Vagina (tissue), 2 donors: ENCODE results near the gene MTHFD1L. TPM values are rescaled to one million over a fixed set of nuclear protein-coding genes. Genes with fewer than 3 reads are reported as not detected.

ENCODE experiments used
- DNase-seq, 2 donors: peaks; one replicate each; pipeline ENCODE4 v3.0.0-alpha.2; 2017; ENCODE audit errors: extremely low spot score in 2 of 2
- H3K27ac ChIP-seq: fragments of 200-600 bp; sonication (generic); one replicate; pipeline ENCODE4 v1.5.1; 2019
- H3K27me3 ChIP-seq: fragments of 200-600 bp; sonication (generic); one replicate; pipeline ENCODE4 v1.5.1; 2019
- H3K36me3 ChIP-seq, 2 donors: fragments of 200-600 bp; sonication (generic); one replicate each; pipeline ENCODE4 v1.5.1; 2017 to 2019
- H3K4me1 ChIP-seq: fragments of 200-600 bp; sonication (generic); one replicate; pipeline ENCODE4 v1.5.1; 2019
- H3K4me3 ChIP-seq, 2 donors: fragments of 200-600 bp; sonication (generic); 1 replicate in 1 of 2; 2 replicates in 1 of 2; pipeline ENCODE4 v1.5.1; 2016 to 2019
- H3K9me3 ChIP-seq: fragments of 200-600 bp; sonication (generic); one replicate; pipeline ENCODE4 v1.5.1; 2019
- CTCF ChIP-seq, 3 experiments: fragments of 450-650 bp in 2 of 3; fragments of 200-600 bp in 1 of 3; sonication (generic) in 1 of 3; IDR thresholded peaks; one replicate each; pipeline ENCODE4 v1.5.1; 2017 to 2019; ENCODE audit warnings: antibody characterized with exemption in 3 of 3, mild to moderate bottlenecking in 2 of 3, moderate library complexity in 2 of 3
- POLR2A ChIP-seq, 2 donors: fragments of 450-650 bp; IDR thresholded peaks; one replicate each; pipeline ENCODE4 v1.6.1; 2017; ENCODE audit warnings: antibody characterized with exemption in 2 of 2, mild to moderate bottlenecking in 2 of 2, moderate library complexity in 2 of 2
- POLR2AphosphoS5 ChIP-seq, 2 donors: sonication (generic); formaldehyde crosslinking; IDR thresholded peaks; one replicate each; pipeline ENCODE4 v1.9.0; 2017; ENCODE audit warnings: antibody characterized with exemption in 2 of 2, mild to moderate bottlenecking in 2 of 2, low read depth in 1 of 2; ENCODE audit not compliant: insufficient read depth in 1 of 2
- intact Hi-C: fragments of 100-400 bp; cut with DNase I; formaldehyde crosslinking; loops from one replicate; pipeline ENCODE4 v1.15.1; 2023
- total RNA-seq: library from RNA; depleted of rRNA; stranded (reverse); fragments of >200 nt; gene quantifications from one replicate; pipeline ENCODE4 v1.2.3, GENCODE V29; 2016

Gene MTHFD1L
- total RNA-seq, 1 donor from 2014 or later: 2.7 TPM

GRCh38 chr6:150940941-150941340, 75.4 kb downstream of the MTHFD1L start:
- Histone ChIP-seq H3K36me3 (no peaks in the 10 kb centered on the region), H3K4me3 (no peak overlapping the region), H3K27ac (no peak overlapping the region), H3K9me3 (no peaks in the 10 kb centered on the region), H3K4me1 (peaks cover 13% of the 10 kb centered on the region), H3K27me3 (no peaks in the 10 kb centered on the region)
- no peak for DNase-seq
- intact Hi-C loops: no loop called here
- TF ChIP-seq POLR2AphosphoS5 (IDR thresholded peaks at IDR 0.05; ENCODE audit: insufficient read depth in 1 of 2, low read depth in 1 of 2): no peak
- TF ChIP-seq CTCF (IDR thresholded peaks at IDR 0.05): no peak
- TF ChIP-seq POLR2A (IDR thresholded peaks at IDR 0.05): no peak

GRCh38 chr6:150949526-150949925, 84.0 kb downstream of the MTHFD1L start:
- no peaks in the 10 kb centered on the region for H3K27me3 ChIP-seq
- DNase-seq: no peak
- intact Hi-C loops: no loop called here
- no peaks in the 10 kb centered on the region for H3K36me3 ChIP-seq
- TF ChIP-seq POLR2AphosphoS5 (IDR thresholded peaks at IDR 0.05; ENCODE audit: insufficient read depth in 1 of 2, low read depth in 1 of 2): no peak
- no peak for TF ChIP-seq POLR2A (IDR thresholded peaks at IDR 0.05)
- TF ChIP-seq CTCF (IDR thresholded peaks at IDR 0.05): no peak
- H3K4me3 ChIP-seq: no peak overlapping the region
- no peak overlapping the region for H3K27ac ChIP-seq
- no peaks in the 10 kb centered on the region for H3K4me1 ChIP-seq
- no peaks in the 10 kb centered on the region for H3K9me3 ChIP-seq

- intact Hi-C loops: no loop called here
- Histone ChIP-seq H3K9me3 (no peaks in the 10 kb centered on the region), H3K36me3 (no peaks in the 10 kb centered on the region), H3K27ac (no peak overlapping the region), H3K4me1 (no peaks in the 10 kb centered on the region), H3K4me3 (no peak overlapping the region), H3K27me3 (no peaks in the 10 kb centered on the region)
- TF ChIP-seq POLR2A (IDR thresholded peaks at IDR 0.05): no peak
- no peak for TF ChIP-seq CTCF (IDR thresholded peaks at IDR 0.05)
- no peak for TF ChIP-seq POLR2AphosphoS5 (IDR thresholded peaks at IDR 0.05; ENCODE audit: insufficient read depth in 1 of 2, low read depth in 1 of 2)
- no peak for DNase-seq
These were observed 88.3 kb downstream of the MTHFD1L start for GRCh38 chr6:150953851-150954250.

GRCh38 chr6:150959166-150959565, 93.7 kb downstream of the MTHFD1L start:
- H3K4me3 ChIP-seq: no peak overlapping the region
- no peak for TF ChIP-seq POLR2A (IDR thresholded peaks at IDR 0.05)
- no peak for TF ChIP-seq CTCF (IDR thresholded peaks at IDR 0.05)
- no peak for TF ChIP-seq POLR2AphosphoS5 (IDR thresholded peaks at IDR 0.05; ENCODE audit: insufficient read depth in 1 of 2, low read depth in 1 of 2)
- H3K27ac ChIP-seq: no peak overlapping the region
- DNase-seq: no peak
- no peaks in the 10 kb centered on the region for H3K4me1 ChIP-seq
- H3K27me3 ChIP-seq: no peaks in the 10 kb centered on the region
- no peaks in the 10 kb centered on the region for H3K36me3 ChIP-seq
- H3K9me3 ChIP-seq: no peaks in the 10 kb centered on the region
- intact Hi-C loops: no loop called here

- TF ChIP-seq CTCF (IDR thresholded peaks at IDR 0.05) (no peak), POLR2AphosphoS5 (IDR thresholded peaks at IDR 0.05; ENCODE audit: insufficient read depth in 1 of 2, low read depth in 1 of 2) (no peak), POLR2A (IDR thresholded peaks at IDR 0.05) (no peak)
- DNase-seq: no peak
- intact Hi-C loops: no loop called here
These were observed 96.9 kb downstream of the MTHFD1L start for GRCh38 chr6:150962436-150962835.

More at GRCh38 chr6:150962436-150962835, 96.9 kb downstream of the MTHFD1L start:
- H3K4me3 ChIP-seq: no peak overlapping the region
- H3K4me1 ChIP-seq: no peaks in the 10 kb centered on the region
- H3K36me3 ChIP-seq: no peaks in the 10 kb centered on the region
- H3K27ac ChIP-seq: no peak overlapping the region
- no peaks in the 10 kb centered on the region for H3K9me3 ChIP-seq
- H3K27me3 ChIP-seq: no peaks in the 10 kb centered on the region
